Measurements from ENCODE around the gene CRYZL1.

CRYZL1 gene

DNA sequence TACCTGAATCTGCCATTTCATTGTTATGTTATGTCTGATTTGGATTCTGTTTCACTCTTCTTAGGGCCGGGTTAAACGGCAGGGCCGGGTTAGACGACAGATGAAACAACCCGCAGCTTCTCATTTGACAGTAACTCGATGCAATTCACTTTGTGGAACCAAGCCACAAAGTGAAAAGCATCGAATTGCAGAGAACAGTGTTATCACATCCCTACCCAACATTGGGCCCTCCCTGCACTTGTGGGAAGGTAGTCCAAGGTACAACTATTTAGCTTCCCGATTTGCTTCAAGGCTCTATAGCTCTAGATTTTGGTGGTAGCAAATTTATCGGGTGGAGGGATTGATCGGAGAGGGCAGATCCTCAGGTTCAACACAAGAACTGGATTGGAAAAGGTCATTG lies 81.7 kb downstream of the CRYZL1 start:
- no peak overlapping the region for H3K27ac ChIP-seq (ENCODE audit: low read length)
- DNase-seq (no peak), ATAC-seq (ENCODE audit: insufficient read depth, low read depth) (no peak)
- H3K4me2 ChIP-seq (ENCODE audit: insufficient read depth, low read length), result no peak overlapping the region
- no peak for TF ChIP-seq CTCF (IDR thresholded peaks at IDR 0.05; ENCODE audit: borderline replicate concordance, extremely low read depth, low read length, poor library complexity, severe bottlenecking)
- no peak for TF ChIP-seq EZH2 (IDR thresholded peaks at IDR 0.05; ENCODE audit: borderline replicate concordance, low read depth, low read length, severe bottlenecking)
- no peak overlapping the region for H3K4me3 ChIP-seq (ENCODE audit: low read depth in 1 of 2, low read length in 2 of 2)
- H3K36me3 ChIP-seq (ENCODE audit: insufficient read depth, low read length), result peaks cover 96% of the 10 kb centered on the region
- no peak overlapping the region for H3K9ac ChIP-seq (ENCODE audit: low read depth, low read length)
- H3K4me1 ChIP-seq (ENCODE audit: insufficient read depth, low read length), result peaks cover under 1% of the 10 kb centered on the region; the same call in 1 of the 2 replicates
- H2AFZ ChIP-seq (ENCODE audit: low read depth, low read length), result no peak overlapping the region
- peaks cover 93% of the 10 kb centered on the region for H3K79me2 ChIP-seq (ENCODE audit: insufficient read depth, low read length)
- H4K20me1 ChIP-seq (ENCODE audit: insufficient read depth, low read length), result peaks cover 65% of the 10 kb centered on the region; the same call in 1 of the 2 replicates
- H3K27me3 ChIP-seq (ENCODE audit: insufficient read depth, low read length, poor library complexity), result no peaks in the 10 kb centered on the region
- no peaks in the 10 kb centered on the region for H3K9me3 ChIP-seq (ENCODE audit: insufficient read depth, low read length, severe bottlenecking)

DNA sequence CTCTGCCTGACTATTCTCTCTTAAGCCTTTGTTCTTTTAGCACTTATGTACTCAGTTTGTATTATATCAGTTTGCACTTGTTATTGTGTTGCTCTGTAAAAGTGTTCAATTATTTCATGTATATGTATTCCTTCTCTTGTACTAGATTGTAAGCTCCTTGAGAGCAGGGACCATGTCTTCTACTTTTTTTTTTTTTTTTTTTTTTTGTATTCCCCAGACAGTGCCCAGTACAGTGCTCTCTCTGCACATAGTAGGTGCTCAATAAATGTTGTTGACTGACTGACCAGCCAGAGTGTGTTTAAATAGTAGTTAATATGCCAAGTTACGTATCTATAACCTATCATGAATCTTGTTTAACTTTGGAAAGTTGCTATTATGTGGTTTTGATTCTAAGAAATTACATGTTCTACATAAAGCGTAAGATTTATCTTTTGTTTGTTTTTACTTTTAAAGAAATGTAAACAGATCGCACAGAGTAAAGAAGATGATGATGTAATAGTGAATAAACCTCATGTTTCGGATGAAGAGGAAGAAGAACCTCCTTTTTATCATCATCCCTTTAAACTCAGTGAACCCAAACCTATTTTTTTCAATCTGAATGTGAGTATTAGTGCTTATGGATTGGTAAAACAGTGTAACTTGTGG lies 82.6 kb downstream of the CRYZL1 start:
- no peaks in the 10 kb centered on the region for H3K27me3 ChIP-seq (ENCODE audit: insufficient read depth, low read length, poor library complexity)
- no peaks in the 10 kb centered on the region for H3K9me3 ChIP-seq (ENCODE audit: insufficient read depth, low read length, severe bottlenecking)
- H3K4me2 ChIP-seq (ENCODE audit: insufficient read depth, low read length), result no peak overlapping the region
- no peak for ATAC-seq (ENCODE audit: insufficient read depth, low read depth)
- H2AFZ ChIP-seq (ENCODE audit: low read depth, low read length), result no peak overlapping the region
- TF ChIP-seq CTCF (IDR thresholded peaks at IDR 0.05; ENCODE audit: borderline replicate concordance, extremely low read depth, low read length, poor library complexity, severe bottlenecking) (no peak), EZH2 (IDR thresholded peaks at IDR 0.05; ENCODE audit: borderline replicate concordance, low read depth, low read length, severe bottlenecking) (no peak)
- H3K9ac ChIP-seq (ENCODE audit: low read depth, low read length), result no peak overlapping the region
- peaks cover 97% of the 10 kb centered on the region for H3K79me2 ChIP-seq (ENCODE audit: insufficient read depth, low read length)
- H3K4me3 ChIP-seq (ENCODE audit: low read depth in 1 of 2, low read length in 2 of 2), result no peak overlapping the region
- H3K4me1 ChIP-seq (ENCODE audit: insufficient read depth, low read length), result peaks cover 9% of the 10 kb centered on the region; the same call in 1 of the 2 replicates
- H3K36me3 ChIP-seq (ENCODE audit: insufficient read depth, low read length), result peaks cover 96% of the 10 kb centered on the region
- peaks cover 74% of the 10 kb centered on the region; the same call in 1 of the 2 replicates for H4K20me1 ChIP-seq (ENCODE audit: insufficient read depth, low read length)
- no peak overlapping the region for H3K27ac ChIP-seq (ENCODE audit: low read length)
- no peak for DNase-seq

DNA sequence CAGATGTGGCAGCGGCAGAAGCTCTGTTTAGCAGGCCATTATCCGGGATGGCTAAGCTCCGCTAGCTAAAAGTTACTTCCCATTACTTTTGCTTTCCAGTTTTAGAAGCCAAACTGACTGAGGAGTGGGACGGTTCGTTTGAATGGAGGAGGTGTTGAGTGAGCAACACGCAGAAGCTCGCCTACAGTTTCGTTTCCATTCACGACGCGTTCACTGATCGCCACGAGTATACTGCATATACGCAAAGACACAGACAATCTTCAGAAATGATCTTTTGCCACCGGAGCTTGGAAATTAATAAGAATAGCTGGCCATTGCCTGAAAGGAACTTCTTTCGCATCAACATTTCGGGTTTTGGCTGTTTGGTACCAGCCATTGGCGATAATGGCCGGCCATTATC lies 84.1 kb downstream of the CRYZL1 start:
- no peak overlapping the region for H3K27ac ChIP-seq (ENCODE audit: low read length)
- H3K4me2 ChIP-seq (ENCODE audit: insufficient read depth, low read length), result no peak overlapping the region
- H3K9me3 ChIP-seq (ENCODE audit: insufficient read depth, low read length, severe bottlenecking), result no peaks in the 10 kb centered on the region
- no peak overlapping the region for H3K4me3 ChIP-seq (ENCODE audit: low read depth in 1 of 2, low read length in 2 of 2)
- H3K79me2 ChIP-seq (ENCODE audit: insufficient read depth, low read length), result peaks cover 98% of the 10 kb centered on the region
- H4K20me1 ChIP-seq (ENCODE audit: insufficient read depth, low read length), result peaks cover 79% of the 10 kb centered on the region
- TF ChIP-seq EZH2 (IDR thresholded peaks at IDR 0.05; ENCODE audit: borderline replicate concordance, low read depth, low read length, severe bottlenecking) (no peak), CTCF (IDR thresholded peaks at IDR 0.05; ENCODE audit: borderline replicate concordance, extremely low read depth, low read length, poor library complexity, severe bottlenecking) (no peak)
- no peaks in the 10 kb centered on the region for H3K27me3 ChIP-seq (ENCODE audit: insufficient read depth, low read length, poor library complexity)
- ATAC-seq (ENCODE audit: insufficient read depth, low read depth), result no peak
- H3K36me3 ChIP-seq (ENCODE audit: insufficient read depth, low read length), result peaks cover 97% of the 10 kb centered on the region
- H2AFZ ChIP-seq (ENCODE audit: low read depth, low read length), result no peak overlapping the region
- DNase-seq, result no peak
- peaks cover 15% of the 10 kb centered on the region for H3K4me1 ChIP-seq (ENCODE audit: insufficient read depth, low read length)
- no peak overlapping the region for H3K9ac ChIP-seq (ENCODE audit: low read depth, low read length)
